GM21526 (cell line): ENCODE measurements around the gene FNDC5.

Experiments used
- ATAC-seq: cut with Tn5 transposase; IDR thresholded peaks from one replicate; pipeline ENCODE4 v1.9.1; 2021; ENCODE audit warnings: moderate library complexity; ENCODE audit not compliant: unreplicated experiment, low FRiP score

Gene FNDC5

DNA sequence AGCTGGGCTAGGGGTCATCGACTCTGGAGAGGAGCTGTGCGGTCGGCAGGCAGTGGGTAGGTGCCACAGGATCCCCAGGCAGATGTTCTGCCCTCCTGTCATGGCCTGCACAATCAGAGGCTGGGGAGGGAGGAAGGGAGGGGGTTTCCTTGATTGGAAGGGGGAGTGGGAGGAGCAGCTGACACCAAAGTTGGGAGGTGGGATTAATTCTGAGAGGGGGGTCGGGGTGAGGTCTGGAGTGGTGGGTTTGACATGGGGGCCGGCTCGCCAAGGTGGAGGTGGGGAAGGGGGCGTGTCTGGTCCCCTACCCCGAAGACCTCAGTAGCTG lies 14.9 kb upstream of the FNDC5 start:
- no peak for ATAC-seq

DNA sequence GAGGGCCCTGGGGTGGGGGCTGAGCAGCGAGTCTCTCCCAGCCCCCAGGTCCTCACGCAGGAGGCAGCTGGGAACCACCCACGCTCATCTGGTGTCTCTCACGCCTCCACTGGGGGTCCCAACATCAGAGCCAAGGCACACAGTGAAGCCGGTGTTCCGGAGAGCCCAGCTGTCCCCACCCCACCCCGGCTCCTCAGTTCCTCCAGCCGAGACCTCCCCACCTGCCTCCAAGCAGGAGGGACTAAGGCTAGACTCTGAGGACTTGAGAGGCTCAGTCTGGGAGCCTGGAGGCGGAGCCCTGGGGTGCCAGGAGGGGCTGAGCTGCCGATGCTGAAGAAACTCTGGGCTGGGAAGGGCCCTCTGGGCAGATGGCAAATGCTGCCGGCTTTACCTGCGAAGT lies 14.0 kb upstream of the FNDC5 start:
- ATAC-seq, result no peak

GRCh38 chr1:32884032-32884372 lies 13.3 kb upstream of the FNDC5 start:
- no peak for ATAC-seq

DNA sequence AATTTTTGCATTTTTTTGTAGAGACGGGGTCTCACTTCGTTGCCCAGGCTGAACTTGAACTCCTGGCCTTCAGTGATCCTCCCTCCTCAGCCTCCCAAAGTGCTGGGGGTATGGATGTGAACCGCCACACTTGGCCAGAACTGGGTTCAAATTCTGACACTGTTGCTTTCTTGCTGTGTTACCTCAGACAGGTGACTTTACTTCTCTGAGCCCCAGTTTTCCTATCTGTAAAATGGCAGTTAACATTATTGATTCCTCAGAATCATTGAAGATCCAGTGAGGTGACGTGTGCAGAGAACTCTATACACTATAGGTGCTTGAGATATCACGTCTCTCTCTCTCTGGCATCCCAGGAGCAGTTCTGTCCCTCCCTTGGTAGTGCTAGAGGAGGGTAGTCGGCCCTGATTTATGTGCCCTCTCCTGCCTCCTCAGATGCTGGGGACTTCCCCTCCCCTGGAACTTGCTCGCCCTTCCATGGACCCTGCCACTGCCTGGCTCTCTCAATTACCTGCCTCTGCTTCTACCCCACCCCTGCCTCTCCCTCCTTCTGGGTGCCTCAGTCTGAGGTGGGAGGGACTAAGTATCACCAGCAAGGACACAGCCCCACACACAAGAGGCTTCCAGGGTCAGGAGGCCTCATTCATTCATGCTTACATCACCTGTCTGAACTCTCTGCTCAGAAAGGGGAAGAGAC lies 12.8 kb upstream of the FNDC5 start:
- no peak for ATAC-seq

GRCh38 chr1:32881871-32882850 lies 11.4 kb upstream of the FNDC5 start:
- no peak for ATAC-seq

DNA sequence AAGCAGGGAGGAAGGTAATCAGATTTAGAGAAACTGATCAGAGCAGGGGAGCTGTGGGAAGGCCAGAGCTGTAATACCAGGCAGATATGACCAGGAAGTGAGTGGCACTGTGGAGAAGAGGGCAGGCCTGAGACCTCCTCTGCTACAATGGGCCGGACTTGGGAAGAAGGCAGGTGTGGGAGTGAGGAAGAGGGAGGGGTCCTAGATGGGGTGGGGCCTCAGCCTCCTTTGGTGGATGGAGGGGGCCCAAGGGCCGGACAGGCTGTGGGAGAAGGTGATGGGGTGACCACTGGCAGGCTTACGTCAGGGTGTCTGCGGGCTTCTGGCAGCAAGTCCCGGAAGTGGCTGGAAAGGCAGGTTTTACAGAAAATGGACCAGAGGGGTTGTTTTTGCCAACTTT lies 10.6 kb upstream of the FNDC5 start:
- no peak for ATAC-seq

- ATAC-seq, result no peak
These were observed 7.9 kb upstream of the FNDC5 start for GRCh38 chr1:32878637-32879041.

DNA sequence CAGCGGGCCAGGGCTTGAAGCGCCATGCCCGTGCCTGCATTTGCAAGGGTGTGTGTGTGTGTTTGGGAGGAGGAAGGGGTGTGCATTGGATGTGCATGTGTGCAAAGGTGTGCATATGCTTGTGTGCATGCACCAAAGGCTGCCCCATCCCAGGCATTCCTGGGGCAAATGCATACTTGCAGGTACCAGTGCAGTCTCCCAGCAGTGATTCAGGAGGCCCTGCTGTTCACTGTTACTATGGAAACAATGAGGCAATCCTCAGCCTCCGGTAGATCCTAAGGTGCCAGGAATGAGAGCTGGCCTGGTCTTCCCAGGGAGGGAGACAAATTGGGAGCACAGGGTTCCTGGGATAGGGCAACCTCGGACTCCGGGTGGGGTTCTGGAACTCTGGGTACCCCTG lies 7.5 kb upstream of the FNDC5 start:
- ATAC-seq, result no peak

DNA sequence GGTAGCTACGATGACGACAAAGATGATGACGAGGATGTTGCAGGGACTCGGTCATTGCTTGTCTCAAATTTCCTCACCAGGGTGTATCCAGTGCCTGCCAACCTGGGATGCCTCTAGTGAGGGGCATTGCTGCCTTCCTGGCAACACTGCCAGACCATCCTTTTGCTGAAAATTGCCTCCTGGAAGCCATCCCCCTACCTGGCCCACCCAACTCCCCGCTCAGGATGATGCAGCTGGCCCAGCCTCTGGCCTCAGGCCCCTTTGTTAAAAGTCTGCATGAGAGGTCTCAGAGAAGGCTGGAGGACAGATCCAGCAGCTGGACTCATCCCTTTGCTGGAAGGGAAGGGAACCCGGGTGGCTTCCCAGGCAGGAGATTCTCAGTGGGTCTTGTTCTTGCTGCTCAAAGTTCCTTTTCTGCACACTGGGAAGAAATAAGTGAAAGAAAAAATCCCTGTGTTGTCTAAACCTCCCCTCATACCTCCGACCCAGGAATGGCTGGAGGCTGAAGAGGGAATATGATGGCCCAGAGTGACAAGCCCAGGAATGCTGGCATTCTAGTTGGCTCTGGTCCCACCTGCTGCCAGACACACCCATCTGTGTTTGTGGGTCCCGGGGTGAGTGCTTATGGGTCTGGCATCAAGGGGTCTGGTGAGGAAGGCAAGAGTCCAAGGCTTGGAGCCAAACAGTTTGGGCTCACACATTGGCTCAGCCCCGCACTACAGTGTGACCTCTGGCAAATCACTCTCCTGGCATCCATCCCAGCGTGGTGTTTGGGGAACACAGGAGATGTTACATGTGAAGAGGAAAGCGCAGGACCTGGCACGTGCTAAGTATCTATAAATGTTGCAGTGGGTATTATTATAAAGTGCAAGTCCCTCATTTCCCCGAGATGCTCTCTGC lies 6.7 kb upstream of the FNDC5 start:
- no peak for ATAC-seq

DNA sequence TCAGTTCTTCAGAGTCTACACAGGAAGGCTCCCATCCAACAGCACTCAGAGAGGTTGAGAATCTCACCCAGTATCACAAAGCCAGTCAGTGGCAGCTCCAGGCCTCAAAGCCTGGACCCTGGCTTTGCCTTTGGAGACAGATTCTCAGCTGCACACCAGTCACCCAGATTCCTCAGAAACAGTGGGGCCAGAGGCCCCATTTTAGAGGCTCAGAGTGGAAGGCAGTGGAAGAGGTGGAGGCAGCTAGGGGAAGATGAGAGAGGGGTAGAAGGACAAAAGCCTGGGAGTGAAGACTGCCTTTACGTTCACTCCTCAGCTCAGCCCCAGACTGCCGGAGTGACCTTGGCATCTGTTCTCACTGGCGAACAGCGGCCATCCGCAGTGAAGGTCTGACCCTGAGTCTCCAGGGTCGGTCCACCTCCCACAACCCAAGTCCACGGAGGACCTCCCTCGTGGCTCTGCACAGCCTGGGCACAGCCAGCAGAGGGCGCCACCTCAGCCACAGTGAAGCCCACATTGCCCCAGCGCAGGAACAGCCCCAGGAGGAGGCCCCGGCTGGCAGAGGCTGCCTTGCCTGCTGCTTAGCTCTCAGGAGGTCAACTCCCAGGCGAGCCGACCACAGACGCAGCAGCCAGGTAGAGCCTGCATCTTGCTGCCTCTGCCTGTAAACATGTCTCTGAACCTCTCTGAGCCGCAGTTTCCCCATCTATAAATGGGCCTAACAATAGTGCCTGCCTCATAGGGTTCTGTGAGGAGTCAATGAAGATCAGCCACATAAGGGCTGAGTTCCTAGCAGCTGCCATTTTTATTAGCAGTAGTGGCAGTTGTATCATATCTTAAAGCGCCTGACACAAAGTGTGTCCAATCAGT lies 5.9 kb upstream of the FNDC5 start:
- ATAC-seq, result no peak

GRCh38 chr1:32874860-32875752 lies 4.4 kb upstream of the FNDC5 start:
- no peak for ATAC-seq

DNA sequence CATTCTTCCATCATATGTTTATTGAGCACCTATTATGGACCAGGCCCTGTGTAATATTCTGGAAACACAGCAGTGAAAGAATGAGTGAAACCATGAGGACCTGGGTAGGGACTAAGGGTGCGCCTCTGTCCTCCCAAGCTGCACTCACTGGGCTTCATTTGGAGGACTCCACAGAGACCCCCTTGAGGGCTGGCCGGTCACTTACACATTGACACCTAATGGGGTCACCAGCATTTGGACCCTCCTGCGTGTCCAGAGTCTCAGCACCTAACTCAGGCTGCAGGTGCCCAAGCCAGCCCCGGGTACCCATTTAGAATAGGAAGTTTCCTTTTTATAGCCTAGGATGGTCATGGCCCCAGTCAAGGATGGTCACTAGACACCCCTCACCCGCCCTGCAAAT lies 2.8 kb upstream of the FNDC5 start:
- no peak for ATAC-seq

DNA sequence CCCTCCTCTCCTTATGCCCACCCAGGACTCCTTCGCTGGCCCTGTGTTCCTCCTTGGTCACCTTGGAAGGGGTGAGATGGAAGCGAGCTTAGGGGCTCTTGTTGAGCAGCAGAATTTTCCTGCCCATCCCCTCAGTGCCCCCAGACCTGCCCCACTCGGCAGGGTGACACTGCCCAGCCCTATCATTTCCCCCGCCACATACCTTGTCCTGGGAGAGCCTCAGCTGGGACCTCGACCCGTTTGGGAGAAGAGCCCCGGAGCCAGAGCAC lies 1.4 kb upstream of the FNDC5 start:
- no peak for ATAC-seq

- ATAC-seq, result no peak
These were observed 866 bp upstream of the FNDC5 start for GRCh38 chr1:32871364-32872191.

- ATAC-seq, result no peak
These were observed 643 bp downstream of the FNDC5 start for GRCh38 chr1:32869923-32870614.

DNA sequence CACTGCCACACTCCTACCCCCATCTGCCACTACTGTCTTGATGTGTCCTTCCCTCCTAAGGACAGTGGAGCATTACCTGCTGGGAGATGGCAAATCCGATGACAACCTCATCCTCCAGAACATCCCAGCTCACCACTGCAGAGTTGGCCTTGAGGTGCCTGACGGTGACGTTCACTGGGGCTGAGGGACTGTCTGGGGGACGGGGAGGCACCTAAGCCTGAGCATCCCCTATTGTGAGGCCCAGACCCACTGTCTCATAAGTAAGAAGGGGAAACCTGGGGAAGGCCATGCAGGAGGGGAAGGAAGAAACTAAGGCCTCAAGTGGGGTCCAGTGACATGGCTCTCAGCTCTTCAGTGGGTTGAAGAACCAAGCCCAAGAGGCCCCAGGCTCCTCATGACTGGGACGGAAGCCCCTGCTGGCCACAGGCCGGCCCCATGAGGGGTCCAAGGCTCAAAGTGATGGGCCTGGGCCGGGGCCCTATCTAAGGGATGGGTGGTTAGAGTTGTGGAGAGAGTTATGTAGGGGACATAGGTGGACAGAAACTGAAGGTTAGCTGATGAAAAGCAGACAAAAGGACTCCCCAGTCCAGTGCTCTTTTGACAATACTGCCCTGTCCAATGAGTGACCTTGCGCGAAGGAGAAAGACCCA lies 1.8 kb downstream of the FNDC5 start:
- ATAC-seq, result no peak

GRCh38 chr1:32868085-32868484 lies 2.6 kb downstream of the FNDC5 start:
- no peak for ATAC-seq

GRCh38 chr1:32867671-32868070 lies 3.0 kb downstream of the FNDC5 start:
- ATAC-seq, result no peak
